Ectodermal cell (in vitro differentiated cells): ENCODE measurements around the gene FSTL4.

Experiments used
- H3K27ac ChIP-seq: 2 replicates; pipeline ENCODE4 v1.7.0; 2013; ENCODE audit warnings: mild to moderate bottlenecking, low read depth, low read length; ENCODE audit not compliant: insufficient read depth, poor library complexity, severe bottlenecking
- H3K27me3 ChIP-seq: 2 replicates; pipeline ENCODE4 v1.7.0; 2013; ENCODE audit warnings: mild to moderate bottlenecking, low read length; ENCODE audit not compliant: insufficient read depth, control insufficient read depth, poor library complexity, severe bottlenecking
- H3K36me3 ChIP-seq: one replicate; pipeline ENCODE4 v1.7.0; 2013; ENCODE audit warnings: low read length; ENCODE audit not compliant: control insufficient read depth, insufficient read depth
- H3K4me1 ChIP-seq: one replicate; pipeline ENCODE4 v1.7.0; 2013; ENCODE audit warnings: low read length; ENCODE audit not compliant: control insufficient read depth, insufficient read depth
- H3K4me3 ChIP-seq: 2 replicates; pipeline ENCODE4 v1.7.0; 2013; ENCODE audit warnings: low read depth, low read length, control low read depth; ENCODE audit not compliant: insufficient read depth
- H3K9me3 ChIP-seq: 2 replicates; pipeline ENCODE4 v1.7.0; 2013; ENCODE audit warnings: mild to moderate bottlenecking, low read length, moderate library complexity; ENCODE audit not compliant: control insufficient read depth
- WGBS, 2 experiments: methylation state at CpG; one replicate each; pipeline ENCODE4 v1.1.7; 2013; ENCODE audit warnings: missing lambda C conversion rate in 2 of 2; 5-methylcytosine and 5-hydroxymethylcytosine counted together

Gene FSTL4

DNA sequence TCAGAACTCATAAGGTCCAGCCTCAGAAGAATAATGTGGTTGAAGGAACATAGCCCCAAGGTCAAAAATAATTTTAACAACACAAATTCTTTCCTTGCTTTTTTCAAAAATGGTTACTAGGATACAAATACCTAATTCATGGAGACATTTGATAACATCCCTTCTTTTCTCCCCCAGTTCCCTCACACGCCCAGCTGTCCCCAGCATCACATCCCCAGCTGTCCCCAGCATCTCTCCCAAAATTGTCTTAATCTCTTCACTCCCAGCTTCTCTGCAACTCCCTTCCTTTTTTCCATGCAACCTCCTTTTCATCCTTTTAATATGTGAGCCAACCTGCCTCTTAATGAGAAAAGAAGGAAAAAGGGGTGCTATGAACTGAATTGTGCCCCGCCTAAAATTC is 77.8 kb downstream of the FSTL4 start:
- Histone ChIP-seq H3K4me1 (no peaks in the 10 kb centered on the region), H3K27ac (no peak overlapping the region), H3K4me3 (no peak overlapping the region), H3K9me3 (no peaks in the 10 kb centered on the region), H3K27me3 (no peaks in the 10 kb centered on the region), H3K36me3 (no peaks in the 10 kb centered on the region)
- 93 to 94% methylated on average over 2 of the region's 2 CpGs for WGBS, 2 experiments

DNA sequence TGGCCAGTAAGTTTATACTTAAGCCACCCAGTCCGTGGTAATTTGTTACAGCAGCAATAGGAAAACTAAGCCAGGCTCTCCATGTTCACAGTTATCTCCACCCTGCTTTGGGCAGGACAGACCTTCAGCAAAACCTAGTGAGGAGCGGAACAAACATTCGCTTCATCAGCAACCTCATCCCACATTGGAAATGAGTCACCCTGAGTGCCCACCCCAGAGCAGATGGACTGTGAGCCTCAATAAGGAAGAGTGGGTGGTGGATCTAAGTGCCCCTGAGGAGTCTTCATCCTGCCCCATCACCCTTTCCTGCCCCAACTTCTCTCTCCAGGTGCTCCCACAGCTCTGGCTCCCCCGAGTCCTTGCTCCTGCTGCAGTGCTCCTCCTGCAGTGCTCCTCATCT is 78.8 kb downstream of the FSTL4 start:
- Histone ChIP-seq H3K9me3 (no peaks in the 10 kb centered on the region), H3K4me1 (no peaks in the 10 kb centered on the region), H3K36me3 (no peaks in the 10 kb centered on the region), H3K27ac (no peak overlapping the region), H3K27me3 (no peaks in the 10 kb centered on the region), H3K4me3 (no peak overlapping the region)
- 91 to 95% methylated on average over 4 of the region's 4 CpGs for WGBS, 2 experiments

DNA sequence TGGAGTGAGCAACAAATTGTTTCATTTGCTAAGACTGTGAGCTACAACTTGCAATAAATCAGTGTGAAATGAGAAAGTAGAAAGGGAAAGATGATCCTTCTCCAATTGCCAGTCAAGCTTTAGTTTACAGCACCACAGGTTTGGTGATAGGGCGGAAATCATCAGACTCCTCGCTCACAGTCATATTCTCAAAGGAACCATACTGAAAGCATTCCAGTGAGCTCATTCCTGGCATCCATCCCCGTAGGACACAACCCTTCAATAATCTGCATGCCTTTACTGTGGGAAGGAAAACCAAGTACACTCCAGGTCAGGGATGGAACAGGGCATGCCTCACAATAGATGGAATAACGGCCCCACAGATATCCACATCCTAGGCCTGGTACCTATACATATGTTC is 80.7 kb downstream of the FSTL4 start:
- H3K27ac ChIP-seq = no peak overlapping the region
- H3K36me3 ChIP-seq = no peaks in the 10 kb centered on the region
- H3K4me3 ChIP-seq = no peak overlapping the region
- no peaks in the 10 kb centered on the region for H3K4me1 ChIP-seq
- 76 to 78% methylated on average over 4 of the region's 4 CpGs for WGBS, 2 experiments
- no peaks in the 10 kb centered on the region for H3K9me3 ChIP-seq
- H3K27me3 ChIP-seq = no peaks in the 10 kb centered on the region

DNA sequence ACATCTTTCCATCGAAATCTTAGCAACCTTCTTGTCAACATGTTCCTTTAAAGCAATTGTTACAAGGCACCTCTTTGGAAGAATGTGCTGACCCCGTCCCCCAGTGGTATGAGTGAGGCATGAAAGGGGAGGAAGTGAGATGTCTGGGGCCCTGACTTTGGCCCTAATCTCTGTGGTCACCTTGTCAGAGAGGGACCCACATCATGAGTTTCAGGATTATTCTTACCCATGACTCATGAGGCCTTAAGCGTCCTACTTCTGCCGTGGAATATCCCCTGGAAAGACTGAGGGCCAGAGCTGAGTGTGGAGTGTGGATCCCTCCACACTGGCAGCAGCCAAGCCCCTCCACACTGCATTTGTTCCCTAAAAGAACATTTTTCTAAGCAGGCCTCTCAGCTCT is 81.2 kb downstream of the FSTL4 start:
- WGBS, 2 experiments = 94 to 97% methylated on average over 4 of the region's 4 CpGs
- Histone ChIP-seq H3K27ac (no peak overlapping the region), H3K27me3 (no peaks in the 10 kb centered on the region), H3K36me3 (no peaks in the 10 kb centered on the region), H3K9me3 (no peaks in the 10 kb centered on the region), H3K4me3 (no peak overlapping the region), H3K4me1 (no peaks in the 10 kb centered on the region)

DNA sequence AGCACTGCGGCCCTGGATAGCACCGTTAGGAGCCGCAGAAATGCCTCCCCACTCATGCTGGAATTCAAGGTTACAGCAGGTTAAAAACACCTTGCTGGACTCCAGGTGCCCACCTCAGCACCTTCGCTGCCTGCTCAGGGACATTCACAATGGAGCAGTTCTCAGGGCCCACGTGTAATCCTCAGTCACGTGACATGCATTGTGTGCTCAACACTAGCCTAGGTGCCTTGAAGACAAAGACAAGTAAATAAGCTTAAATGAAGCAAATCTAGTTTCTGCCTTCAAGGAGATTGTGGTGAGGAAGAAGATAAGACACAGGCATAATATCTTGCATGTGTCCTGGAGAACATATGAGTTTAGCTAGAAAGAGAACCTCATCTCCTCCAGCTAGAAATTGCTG is 82.1 kb downstream of the FSTL4 start:
- H3K4me1 ChIP-seq = no peaks in the 10 kb centered on the region
- no peaks in the 10 kb centered on the region for H3K36me3 ChIP-seq
- no peaks in the 10 kb centered on the region for H3K9me3 ChIP-seq
- no peaks in the 10 kb centered on the region for H3K27me3 ChIP-seq
- 82 to 85% methylated on average over 6 of the region's 6 CpGs for WGBS, 2 experiments
- H3K27ac ChIP-seq = no peak overlapping the region
- no peak overlapping the region for H3K4me3 ChIP-seq

DNA sequence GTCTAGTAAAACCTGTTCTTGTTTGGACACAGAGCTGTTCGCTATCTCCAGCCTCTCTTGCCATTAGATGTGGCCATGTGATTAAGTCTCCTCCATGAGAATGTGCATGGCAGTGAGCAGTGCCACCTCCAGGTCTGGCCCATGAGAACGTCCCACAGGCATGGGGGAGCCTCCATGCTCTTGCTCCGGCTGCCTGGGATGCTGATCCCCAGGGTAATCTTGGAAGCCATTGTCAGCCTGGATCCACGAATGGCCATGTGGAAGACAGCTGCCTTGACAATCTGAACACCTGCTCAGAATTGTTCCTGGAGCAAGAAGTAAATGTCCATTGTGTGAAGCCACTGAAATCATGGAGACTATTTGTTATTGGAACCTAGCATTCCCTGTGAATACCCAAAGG is 83.5 kb downstream of the FSTL4 start:
- H3K27ac ChIP-seq = no peak overlapping the region
- H3K9me3 ChIP-seq = no peaks in the 10 kb centered on the region
- 81% methylated on average over 4 of the region's 4 CpGs for WGBS, 2 experiments
- peaks cover 6% of the 10 kb centered on the region for H3K4me1 ChIP-seq
- H3K27me3 ChIP-seq = no peaks in the 10 kb centered on the region
- H3K36me3 ChIP-seq = no peaks in the 10 kb centered on the region
- H3K4me3 ChIP-seq = no peak overlapping the region

DNA sequence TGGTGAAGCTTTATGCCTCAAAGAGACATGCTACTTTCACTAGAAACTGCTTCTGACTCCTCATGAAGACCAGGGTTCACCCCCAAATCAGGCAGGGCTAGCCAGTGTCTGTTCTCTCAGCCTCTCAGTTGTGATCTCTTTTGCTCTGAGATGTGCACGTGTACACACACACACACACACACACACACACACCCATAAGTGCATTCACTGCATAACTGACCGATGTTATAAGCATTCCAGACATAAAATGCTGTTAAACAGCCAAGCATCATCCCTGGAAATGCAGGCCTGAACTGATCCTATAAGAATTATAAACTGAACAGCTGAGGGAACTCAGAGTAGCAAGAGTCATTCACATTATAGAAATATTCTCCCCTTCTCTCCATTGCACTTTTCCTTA is 85.0 kb downstream of the FSTL4 start:
- Histone ChIP-seq H3K36me3 (no peaks in the 10 kb centered on the region), H3K4me3 (no peak overlapping the region), H3K27me3 (no peaks in the 10 kb centered on the region), H3K27ac (no peak overlapping the region), H3K9me3 (no peaks in the 10 kb centered on the region), H3K4me1 (peaks cover 6% of the 10 kb centered on the region)
- WGBS, 2 experiments = 92% methylated on average over 2 of the region's 2 CpGs

DNA sequence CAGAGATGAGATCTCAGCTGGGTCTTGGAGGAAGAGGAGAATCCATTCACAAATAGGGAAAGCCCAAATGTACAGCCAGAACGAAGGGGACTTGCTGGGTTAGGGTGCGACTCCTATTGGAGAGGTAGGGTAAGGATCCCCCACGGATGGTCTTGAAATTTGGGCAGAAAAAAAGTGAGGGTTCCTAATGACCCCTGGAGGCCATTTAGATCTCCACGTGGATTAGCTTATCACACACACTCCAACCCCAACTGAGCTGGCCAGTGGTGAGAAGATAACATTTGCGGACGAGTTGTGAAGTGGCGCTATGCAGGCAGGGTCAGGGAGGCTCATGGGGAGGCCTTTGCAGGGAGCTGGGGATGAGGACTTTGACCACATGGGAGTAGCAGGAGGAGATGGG is 86.0 kb downstream of the FSTL4 start:
- Histone ChIP-seq H3K4me3 (no peak overlapping the region), H3K36me3 (no peaks in the 10 kb centered on the region), H3K9me3 (no peaks in the 10 kb centered on the region), H3K27me3 (no peaks in the 10 kb centered on the region), H3K27ac (no peak overlapping the region), H3K4me1 (peaks cover 6% of the 10 kb centered on the region)
- 96 to 97% methylated on average over 7 of the region's 7 CpGs for WGBS, 2 experiments

DNA sequence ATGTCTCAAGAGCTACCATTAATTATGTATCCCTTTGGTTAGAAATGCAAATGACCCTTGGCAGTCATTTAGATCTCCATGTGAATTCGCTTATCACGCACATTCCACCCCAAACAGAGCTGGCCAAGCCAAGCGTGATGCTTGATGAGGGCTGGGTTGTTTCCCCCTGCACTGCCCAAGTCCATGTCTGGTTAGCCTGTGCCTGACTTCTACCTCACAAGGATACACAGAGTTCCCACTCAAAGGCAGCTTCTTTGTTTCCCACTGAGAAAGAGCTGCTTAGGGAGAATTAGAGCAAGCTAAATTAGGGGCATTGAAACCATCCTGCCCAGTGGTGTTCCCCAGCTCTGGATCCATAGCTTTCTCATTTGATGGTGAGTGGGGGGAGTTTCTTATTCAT is 87.2 kb downstream of the FSTL4 start:
- WGBS, 2 experiments = 94 to 96% methylated on average over 3 of the region's 3 CpGs
- H3K4me3 ChIP-seq = no peak overlapping the region
- peaks cover 6% of the 10 kb centered on the region for H3K4me1 ChIP-seq
- no peaks in the 10 kb centered on the region for H3K36me3 ChIP-seq
- H3K27me3 ChIP-seq = no peaks in the 10 kb centered on the region
- no peak overlapping the region for H3K27ac ChIP-seq
- H3K9me3 ChIP-seq = no peaks in the 10 kb centered on the region

DNA sequence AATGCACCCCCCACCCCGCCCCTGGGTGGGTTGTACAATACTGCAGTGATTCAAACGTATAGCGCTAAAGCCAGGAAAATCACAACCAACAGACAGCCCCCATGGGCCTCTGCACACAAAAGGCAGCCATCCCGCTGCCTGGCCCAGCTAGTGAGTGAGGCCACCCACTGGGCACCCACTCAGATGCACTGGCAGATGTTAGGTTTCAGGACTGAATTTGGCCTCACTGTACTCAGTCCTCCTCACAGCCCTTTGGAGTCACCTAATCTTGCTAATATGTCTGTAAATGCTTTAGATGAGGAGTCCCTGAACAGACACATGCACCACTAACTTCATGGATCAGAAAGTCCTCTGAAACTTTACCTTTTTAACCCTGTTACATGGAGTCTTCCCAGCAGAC is 87.7 kb downstream of the FSTL4 start:
- no peak overlapping the region for H3K27ac ChIP-seq

DNA sequence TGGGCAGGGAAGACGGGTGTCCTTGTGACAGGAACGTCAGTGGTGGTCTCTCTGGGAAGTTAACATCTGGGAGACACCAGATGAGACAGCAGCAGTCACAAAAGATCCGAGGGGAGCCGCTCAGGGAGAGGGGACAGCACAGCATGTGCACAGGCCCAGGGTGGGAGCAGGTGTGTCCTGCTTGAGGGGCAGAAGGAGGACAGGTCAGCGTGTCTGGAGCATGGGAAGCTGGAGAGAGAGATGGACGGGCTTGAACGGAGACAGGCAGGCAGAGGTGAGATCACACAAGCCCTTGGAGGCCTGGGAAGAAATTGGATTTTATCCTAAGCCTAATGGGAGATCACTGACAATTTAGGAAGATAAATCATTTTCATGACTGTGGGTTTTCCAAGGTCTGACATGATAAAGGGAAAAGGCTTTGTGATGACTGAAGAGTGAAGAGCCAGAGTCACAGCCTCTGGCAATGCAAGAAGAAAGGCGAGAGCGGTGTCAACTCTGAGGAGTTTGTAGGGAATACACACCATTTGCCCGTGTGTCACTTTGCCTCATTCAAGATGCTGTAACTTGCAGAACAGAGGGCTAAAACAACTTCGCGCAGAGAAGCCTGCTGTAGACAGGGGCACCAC is 88.3 kb downstream of the FSTL4 start:
- Histone ChIP-seq H3K4me1 (peaks cover 6% of the 10 kb centered on the region), H3K27me3 (no peaks in the 10 kb centered on the region), H3K36me3 (no peaks in the 10 kb centered on the region), H3K27ac (no peak overlapping the region), H3K4me3 (no peak overlapping the region), H3K9me3 (no peaks in the 10 kb centered on the region)
- WGBS, 2 experiments = 87 to 90% methylated on average over 12 of the region's 12 CpGs

More for the DNA sequence above, 87.7 kb downstream of the FSTL4 start:
- WGBS, 2 experiments = 85 to 93% methylated on average over 4 of the region's 4 CpGs
- Histone ChIP-seq H3K36me3 (no peaks in the 10 kb centered on the region), H3K4me3 (no peak overlapping the region), H3K9me3 (no peaks in the 10 kb centered on the region), H3K27me3 (no peaks in the 10 kb centered on the region), H3K4me1 (peaks cover 6% of the 10 kb centered on the region)
